SK-N-SH (cell line): ENCODE results near the gene KRTAP10-7.

ENCODE experiments used
- GABPA ChIP-seq: IDR thresholded peaks from 2 replicates; pipeline ENCODE4 v1.4.0; 2012; ENCODE audit warnings: low read depth, mild to moderate bottlenecking
- MAX ChIP-seq: IDR thresholded peaks from 2 replicates; pipeline ENCODE4 v1.4.0; 2012; ENCODE audit warnings: low read depth
- NRF1 ChIP-seq: IDR thresholded peaks from 2 replicates; pipeline ENCODE4 v1.6.1; 2012; ENCODE audit warnings: low read depth, mild to moderate bottlenecking, low read length
- POLR2AphosphoS5 ChIP-seq: IDR thresholded peaks from 2 replicates; pipeline ENCODE4 v1.6.1; 2012; ENCODE audit warnings: low read depth, low read length
- RAD21 ChIP-seq: IDR thresholded peaks from 2 replicates; pipeline ENCODE4 v1.6.1; 2012; ENCODE audit warnings: mild to moderate bottlenecking, low read length
- RCOR1 ChIP-seq: fragments of 150-350 bp; IDR thresholded peaks from 2 replicates; pipeline ENCODE4 v1.6.1; 2017; ENCODE audit warnings: antibody characterized with exemption, low read length
- REST ChIP-seq: IDR thresholded peaks from 2 replicates; pipeline ENCODE4 v1.6.1; 2012; ENCODE audit warnings: mild to moderate bottlenecking, low read depth, low read length, moderate library complexity
- SMC3 ChIP-seq: IDR thresholded peaks from 2 replicates; pipeline ENCODE4 v1.6.1; 2012; ENCODE audit warnings: low read depth, low read length, improper control_type of control experiment
- TAF1 ChIP-seq: IDR thresholded peaks from 2 replicates; pipeline ENCODE4 v1.6.1; 2012; ENCODE audit warnings: low read depth, mild to moderate bottlenecking, low read length, moderate library complexity, borderline replicate concordance
- USF1 ChIP-seq: IDR thresholded peaks from 2 replicates; pipeline ENCODE4 v1.4.0; 2012; ENCODE audit warnings: low read depth, borderline replicate concordance
- USF2 ChIP-seq: fragments of 150-350 bp; IDR thresholded peaks from 2 replicates; pipeline ENCODE4 v1.6.1; 2017; ENCODE audit warnings: antibody characterized with exemption, low read length, low read depth, borderline replicate concordance
- TF ChIP-seq, protein P1 (sequence below): fragments of 200-600 bp; sonication (generic); IDR thresholded peaks from 2 replicates; pipeline ENCODE4 v1.6.1; 2017; ENCODE audit warnings: antibody characterized with exemption, mild to moderate bottlenecking, moderate library complexity

DNA sequence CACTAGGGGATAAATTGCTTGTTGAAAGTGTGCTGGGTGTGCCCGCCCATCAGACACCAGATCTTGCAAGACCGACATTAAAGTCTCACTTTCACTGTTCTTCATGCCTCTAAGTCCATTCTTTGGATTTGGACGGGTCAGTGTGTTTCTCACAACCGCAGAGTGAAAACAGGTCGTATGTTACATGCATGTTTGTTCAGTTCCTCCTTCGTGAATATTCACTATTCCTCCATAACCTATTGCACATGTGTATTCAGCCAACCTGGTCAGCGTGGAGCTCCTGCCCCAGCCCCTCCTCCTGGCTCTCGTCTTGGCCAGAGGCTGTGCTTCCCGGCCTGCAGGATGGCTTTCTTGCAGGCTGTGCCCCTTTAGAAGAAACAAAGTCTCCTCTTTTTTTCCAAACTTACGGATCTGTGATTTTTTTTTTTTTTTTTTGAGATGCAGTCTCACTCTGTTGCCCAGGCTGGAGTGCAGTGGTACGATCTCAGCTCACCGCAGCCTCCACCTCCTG lies 5.9 kb upstream of the KRTAP10-7 start:
- TF ChIP-seq POLR2AphosphoS5 (no peak), USF2 (no peak), NRF1 (no peak), MAX (no peak), RAD21 (no peak), GABPA (no peak), SMC3 (no peak), USF1 (no peak), REST (no peak), TAF1 (no peak), RCOR1 (no peak)
- TF ChIP-seq, protein P1, sequence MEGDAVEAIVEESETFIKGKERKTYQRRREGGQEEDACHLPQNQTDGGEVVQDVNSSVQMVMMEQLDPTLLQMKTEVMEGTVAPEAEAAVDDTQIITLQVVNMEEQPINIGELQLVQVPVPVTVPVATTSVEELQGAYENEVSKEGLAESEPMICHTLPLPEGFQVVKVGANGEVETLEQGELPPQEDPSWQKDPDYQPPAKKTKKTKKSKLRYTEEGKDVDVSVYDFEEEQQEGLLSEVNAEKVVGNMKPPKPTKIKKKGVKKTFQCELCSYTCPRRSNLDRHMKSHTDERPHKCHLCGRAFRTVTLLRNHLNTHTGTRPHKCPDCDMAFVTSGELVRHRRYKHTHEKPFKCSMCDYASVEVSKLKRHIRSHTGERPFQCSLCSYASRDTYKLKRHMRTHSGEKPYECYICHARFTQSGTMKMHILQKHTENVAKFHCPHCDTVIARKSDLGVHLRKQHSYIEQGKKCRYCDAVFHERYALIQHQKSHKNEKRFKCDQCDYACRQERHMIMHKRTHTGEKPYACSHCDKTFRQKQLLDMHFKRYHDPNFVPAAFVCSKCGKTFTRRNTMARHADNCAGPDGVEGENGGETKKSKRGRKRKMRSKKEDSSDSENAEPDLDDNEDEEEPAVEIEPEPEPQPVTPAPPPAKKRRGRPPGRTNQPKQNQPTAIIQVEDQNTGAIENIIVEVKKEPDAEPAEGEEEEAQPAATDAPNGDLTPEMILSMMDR: no peak
